Erythroblast (primary cell): Measurements from ENCODE around the gene ANTKMT.

Experiments
- GATA1 ChIP-seq: IDR thresholded peaks from 2 replicates; pipeline ENCODE4 v1.6.1; 2011; ENCODE audit warnings: low read depth, mild to moderate bottlenecking, control low read depth, low read length, moderate library complexity
- POLR2A ChIP-seq: IDR thresholded peaks from 2 replicates; pipeline ENCODE4 v1.6.1; 2011; ENCODE audit warnings: mild to moderate bottlenecking, low read length

- TF ChIP-seq POLR2A (no peak), GATA1 (no peak)
These were observed 28.4 kb upstream of the ANTKMT start for GRCh38 chr16:692356-693108.
